SW480 (cell line): ENCODE data around the gene MAPK8IP3.
A peak's percentile ranks its signal among the peaks of the same experiment; 100 is the strongest.

Source experiments
- DNase-seq: peaks from one replicate; pipeline ENCODE4 v3.0.0-alpha.2; 2016; ENCODE audit warnings: low spot score

Gene MAPK8IP3

DNA sequence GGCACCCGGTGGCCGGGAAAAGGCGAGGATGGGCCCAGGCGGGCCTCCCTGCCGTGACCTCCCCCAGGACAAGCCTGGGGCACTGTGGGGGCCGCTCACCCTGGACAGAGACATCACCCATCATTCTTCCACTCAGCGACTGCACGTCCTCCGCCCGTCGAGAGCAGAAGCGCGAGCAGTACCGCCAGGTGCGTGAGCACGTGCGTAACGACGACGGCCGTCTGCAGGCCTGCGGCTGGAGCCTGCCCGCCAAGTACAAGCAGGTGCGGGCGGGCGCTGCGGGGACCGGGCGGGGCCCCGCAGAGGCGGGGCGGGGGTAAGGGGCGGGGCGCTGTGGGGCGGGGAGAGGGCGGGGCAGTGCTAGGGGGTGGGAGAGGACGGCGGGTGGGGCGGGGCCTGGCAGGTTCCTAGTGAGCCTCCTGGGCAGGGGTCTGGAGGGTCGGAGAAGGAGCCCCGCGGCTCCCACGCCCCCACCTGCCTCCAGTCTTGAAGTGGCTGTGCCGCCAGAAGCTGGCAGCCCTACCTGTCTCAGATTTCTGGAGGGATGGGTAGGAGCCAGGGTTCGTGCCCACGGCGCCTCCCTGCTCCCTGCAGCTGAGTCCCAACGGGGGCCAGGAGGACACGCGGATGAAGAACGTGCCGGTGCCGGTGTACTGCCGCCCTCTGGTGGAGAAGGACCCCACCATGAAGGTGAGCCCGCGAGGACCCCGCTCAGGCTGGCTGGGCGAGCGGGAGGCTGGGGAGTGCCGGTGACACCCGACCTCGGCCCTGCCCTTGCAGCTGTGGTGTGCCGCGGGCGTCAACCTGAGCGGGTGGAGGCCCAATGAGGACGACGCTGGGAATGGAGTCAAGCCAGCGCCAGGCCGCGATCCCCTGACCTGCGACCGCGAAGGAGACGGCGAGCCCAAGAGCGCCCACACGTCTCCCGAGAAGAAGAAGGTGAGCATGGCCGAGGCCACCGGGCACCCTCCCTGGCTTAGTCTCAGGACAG is 57.8 kb downstream of the MAPK8IP3 start:
- no peak for DNase-seq

DNA sequence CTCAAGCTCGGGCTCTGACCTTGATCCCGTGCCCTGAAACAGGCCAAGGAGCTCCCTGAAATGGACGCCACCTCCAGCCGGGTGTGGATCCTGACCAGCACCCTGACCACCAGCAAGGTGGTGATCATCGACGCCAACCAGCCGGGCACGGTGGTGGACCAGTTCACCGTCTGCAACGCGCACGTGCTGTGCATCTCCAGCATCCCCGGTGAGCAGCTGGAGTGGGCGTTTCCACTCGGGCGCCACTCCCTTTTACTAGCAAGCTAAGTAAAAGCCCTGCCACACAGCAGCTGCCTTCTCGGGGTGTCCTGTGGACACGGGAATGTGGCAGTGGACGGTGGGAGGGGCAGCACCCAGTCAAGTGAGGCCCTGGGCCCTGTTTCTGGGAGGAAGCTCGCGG is 59.0 kb downstream of the MAPK8IP3 start:
- no peak for DNase-seq

DNA sequence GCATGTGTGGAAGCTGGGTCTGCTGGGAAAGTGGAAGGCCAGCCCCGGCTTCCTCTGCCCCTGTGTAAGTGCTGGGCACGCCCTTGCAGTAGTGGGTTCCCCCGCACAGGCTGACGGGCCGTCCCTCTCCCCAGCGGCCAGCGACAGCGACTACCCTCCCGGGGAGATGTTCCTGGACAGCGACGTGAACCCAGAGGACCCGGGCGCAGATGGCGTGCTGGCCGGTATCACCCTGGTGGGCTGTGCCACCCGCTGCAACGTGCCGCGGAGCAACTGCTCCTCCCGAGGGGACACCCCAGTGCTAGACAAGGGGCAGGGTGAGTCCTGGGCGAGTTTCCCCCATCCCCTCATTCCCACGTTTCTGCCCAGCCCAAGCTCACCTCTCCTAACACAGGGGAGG is 59.8 kb downstream of the MAPK8IP3 start:
- DNase-seq: no peak

DNA sequence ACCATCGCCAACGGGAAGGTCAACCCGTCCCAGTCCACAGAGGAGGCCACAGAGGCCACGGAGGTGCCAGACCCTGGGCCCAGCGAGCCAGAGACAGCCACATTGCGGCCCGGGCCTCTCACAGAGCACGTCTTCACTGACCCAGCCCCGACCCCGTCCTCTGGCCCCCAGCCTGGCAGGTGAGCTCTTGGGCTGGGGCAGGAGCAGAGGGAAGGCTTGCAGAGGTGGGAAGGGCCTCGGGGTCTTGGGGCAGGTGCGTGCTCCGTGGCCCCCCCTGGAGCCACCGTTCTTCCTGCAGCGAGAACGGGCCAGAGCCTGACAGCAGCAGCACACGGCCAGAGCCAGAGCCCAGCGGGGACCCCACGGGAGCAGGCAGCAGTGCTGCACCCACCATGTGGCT is 60.2 kb downstream of the MAPK8IP3 start:
- DNase-seq: no peak

DNA sequence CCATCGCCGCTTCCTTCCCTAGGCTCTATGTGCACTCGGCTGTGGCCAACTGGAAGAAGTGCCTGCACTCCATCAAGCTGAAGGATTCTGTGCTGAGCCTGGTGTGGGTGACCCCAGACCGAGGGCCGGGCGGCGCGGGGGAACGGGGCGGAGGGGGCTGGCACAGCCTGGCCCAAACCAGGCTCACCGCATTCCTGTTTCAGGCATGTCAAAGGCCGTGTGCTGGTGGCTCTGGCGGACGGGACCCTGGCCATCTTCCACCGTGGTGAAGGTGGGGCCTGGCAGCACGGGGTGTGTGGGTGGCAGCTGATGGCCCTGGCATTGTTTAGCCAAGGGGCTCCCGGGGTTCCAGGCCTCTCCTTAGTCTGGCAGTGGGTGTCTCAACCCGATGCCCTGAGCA is 60.7 kb downstream of the MAPK8IP3 start:
- no peak for DNase-seq

DNA sequence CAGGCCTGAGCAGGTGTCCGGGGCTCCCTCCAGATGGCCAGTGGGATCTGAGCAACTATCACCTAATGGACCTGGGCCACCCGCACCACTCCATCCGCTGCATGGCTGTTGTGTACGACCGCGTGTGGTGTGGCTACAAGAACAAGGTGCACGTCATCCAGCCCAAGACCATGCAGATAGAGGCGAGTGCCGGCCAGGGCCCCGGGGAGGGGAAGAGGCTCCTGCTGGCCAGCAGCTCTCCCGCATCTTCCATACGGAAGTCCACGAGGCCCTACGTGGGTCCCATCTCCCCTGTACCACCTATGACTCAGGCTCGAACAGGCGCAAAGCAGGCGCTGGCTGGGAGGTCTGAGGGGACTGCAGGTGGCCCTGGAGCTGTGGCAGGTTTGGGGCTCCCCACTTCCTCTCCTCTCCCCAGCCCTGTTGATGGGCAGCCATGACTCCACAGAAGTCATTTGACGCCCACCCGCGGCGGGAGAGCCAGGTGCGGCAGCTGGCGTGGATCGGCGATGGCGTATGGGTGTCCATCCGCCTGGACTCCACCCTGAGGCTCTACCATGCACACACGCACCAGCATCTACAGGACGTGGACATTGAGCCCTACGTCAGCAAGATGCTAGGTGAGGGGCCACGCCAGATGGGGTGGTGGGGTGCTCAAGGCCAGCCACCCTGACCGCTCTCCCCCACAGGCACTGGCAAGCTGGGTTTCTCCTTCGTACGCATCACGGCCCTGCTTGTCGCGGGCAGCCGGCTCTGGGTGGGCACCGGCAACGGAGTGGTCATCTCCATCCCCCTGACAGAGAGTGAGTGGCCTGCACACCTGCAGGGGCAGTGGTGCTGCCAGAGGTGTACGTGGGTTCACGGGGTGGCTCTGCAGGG is 61.4 kb downstream of the MAPK8IP3 start:
- no peak for DNase-seq

DNA sequence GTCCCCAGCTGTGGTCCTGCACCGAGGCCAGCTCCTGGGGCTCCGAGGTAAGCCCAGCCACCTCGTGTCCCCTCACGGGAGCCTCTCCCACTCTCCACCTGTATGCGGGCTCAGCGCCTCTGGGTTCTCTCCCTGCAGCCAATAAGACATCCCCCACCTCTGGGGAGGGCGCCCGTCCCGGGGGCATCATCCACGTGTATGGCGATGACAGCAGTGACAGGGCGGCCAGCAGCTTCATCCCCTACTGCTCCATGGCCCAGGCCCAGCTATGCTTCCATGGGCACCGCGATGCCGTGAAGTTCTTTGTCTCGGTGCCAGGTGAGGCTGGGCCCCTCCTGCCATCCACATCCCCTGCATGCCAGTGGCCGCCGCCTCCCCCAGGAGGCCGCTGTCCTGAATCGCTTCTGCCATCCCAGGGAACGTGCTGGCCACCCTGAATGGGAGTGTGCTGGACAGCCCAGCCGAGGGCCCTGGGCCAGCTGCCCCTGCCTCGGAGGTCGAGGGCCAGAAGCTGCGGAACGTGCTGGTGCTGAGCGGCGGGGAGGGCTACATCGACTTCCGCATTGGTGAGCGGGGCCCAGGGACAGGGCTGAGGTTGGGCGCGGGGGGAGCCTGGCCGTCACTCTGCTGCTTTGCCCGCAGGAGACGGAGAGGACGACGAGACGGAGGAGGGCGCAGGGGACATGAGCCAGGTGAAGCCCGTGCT is 62.2 kb downstream of the MAPK8IP3 start:
- no peak for DNase-seq

DNA sequence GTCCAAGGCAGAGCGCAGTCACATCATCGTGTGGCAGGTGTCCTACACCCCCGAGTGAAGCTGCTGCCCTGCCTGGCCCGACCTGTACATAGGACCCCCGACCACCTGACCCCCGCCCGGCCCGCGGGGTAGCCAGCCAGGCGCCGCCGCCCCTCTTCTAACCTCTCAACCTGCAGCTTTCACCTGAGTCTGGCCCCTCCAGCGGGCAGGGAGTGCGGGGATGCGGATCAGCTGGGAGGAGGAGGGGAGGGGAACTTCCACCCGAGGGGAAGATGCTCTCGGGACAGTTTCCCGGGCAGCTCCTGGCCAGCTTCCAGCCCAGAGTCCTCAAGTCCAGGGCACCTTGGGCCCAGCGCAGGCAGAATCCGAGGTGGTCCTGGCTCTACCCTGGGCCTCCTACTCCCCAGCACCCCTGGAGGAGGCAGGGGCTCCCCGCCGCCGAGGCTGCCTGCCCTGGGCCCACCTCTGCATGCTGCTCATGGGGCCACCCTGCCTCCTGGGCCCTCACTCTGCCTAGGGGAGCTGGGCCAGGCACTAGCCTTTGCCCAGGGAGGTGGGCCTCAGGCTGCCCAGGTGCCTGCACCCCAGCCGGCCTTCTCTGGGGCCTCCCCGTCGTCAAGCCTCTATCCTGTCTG is 62.9 kb downstream of the MAPK8IP3 start:
- no peak for DNase-seq

DNA sequence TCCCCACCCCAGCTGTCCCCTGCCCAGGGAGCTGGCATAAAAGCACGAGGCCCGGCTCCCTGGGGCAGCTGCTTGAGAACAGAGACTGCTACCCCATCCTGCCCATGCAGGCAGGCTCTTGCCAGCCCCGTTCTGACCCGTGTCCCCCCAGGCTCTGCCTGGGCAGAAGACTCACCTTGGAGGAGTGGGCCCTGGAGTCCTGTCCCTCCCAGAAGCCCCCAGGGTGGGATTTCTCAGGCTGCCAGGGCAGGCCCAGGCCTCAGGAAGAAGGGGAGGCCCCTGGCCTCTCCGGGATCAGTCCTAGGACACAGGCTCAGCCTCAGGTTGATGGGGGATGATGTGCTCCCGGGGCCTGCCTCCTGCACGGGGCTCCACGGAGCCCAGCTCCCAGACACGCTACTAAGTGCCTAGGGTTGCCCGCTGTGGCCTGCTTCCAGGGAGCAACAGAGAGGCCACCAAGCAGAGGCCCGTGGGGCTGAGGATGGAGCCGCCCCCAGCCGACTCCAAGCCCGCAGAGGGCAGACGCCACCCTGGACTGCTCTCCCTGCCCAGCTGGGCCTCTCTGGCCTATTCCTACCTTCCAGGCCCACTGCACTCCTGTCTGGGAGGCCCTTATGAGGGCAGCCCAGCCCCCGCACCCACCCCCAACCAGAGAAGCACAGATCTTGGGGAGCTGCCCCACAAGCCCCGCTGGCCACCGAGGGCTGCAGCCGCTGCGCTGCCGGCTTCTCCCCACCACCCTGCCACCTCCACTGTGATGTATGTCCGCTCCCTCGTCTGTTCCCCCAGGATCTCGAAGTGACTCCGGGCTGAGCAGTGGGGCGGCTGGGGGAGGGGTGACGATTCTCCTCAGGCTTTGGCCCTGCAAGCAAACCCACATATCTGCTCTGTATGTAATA is 63.7 kb downstream of the MAPK8IP3 start:
- DNase-seq: no peak

DNA sequence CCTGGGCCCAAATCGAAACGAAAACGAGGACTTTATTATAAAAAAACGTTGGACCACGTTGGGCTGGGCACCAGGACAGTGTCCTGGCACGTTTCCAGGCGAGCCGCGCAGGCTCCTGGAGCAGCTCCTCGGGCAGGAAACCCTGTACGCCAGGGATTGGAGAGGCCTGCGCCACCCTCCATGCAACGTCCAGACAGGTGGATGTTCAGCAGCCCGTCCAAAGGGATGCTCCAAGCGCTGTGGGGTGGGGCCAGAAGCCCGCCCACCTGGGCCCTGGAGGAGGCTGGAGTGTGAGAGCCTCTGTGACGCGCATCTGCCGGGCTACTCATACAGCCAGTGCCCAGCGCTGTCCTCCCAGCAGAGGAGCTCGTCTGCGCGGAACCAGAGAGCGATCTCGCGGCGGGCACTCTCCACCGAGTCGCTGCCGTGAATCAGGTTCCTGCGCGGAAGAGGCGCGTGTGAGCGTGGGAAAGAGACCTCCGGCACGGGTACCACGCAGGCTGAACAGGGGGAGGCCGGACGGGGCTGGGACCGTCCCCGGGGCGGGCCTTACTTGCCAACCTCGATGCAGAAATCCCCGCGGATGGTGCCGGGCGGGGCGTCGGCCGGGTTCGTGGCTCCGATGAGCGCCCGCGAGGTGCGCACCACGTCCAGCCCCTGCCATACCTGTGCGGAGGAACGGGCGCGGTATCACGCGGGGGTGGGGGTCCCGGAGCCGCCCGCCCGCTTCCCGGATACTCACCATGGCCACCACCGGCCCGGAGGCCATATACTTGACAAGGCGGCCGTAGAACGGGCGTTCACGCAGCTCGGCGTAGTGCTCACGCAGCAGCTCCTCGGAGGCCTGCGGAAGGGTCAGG is 64.6 kb downstream of the MAPK8IP3 start:
- peak; percentile 52 for DNase-seq

DNA sequence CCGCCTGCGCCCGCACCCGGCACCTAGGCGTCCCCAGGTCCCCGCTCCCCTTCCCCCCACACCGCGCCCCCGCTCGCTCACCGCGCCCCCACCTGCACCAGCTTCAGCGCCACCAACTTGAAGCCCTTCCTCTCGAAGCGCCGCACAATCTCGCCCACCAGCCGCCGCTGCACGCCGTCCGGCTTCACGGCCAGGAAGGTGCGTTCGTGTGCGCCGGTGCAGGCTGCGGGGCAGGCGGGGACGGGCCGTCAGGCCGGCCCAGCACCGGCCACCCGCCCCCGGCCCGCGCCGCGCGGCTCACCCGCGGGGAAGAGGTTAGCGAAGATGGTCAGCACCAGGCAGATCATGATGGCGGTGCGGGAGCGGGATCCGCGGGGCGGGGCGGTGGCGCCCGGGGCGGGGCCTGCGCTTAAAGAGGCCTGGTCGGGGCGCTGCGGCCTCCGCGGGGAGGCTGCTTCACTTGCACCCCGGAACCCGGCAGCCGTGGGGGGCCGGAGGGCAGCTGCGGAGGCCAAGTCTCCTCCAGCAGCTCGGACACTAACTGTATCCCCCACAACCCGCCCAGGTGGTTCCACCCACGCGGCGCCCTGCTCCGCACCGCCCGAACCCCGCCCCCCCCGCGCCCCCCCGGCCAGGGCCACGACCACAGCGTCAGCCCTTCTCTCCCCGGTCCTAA is 65.3 kb downstream of the MAPK8IP3 start, which contains the start of gene NME3:
NME3 (minus strand) TSS at position 356 of the 676 bp plus-strand sequence; CDS start at position 347, 9 bp downstream.
- DNase-seq: peak; percentile 49

DNA sequence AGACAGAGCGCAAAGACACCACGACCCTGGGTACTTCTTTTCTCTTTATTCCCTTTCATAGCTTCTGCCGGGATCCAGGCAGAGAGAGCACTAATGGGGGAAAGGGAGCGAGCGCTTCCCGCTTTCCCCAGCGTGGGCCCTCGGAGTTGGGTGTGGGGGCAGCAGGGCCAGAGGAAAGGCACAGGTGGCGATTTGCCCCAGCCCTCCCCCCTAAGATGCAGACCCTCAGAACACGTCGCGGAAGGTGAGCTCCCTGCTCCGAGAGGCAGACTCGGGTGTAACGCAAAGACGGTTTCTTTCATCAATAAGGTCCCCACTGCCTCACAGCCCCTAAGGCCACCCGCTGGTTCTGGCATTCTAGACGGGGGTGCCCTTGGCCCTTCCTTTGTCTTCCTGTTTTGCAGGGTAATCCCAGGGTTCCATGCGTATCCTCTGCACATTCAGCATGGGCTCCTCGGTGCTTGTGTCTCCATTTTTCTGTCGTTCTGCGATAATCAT is 65.9 kb downstream of the MAPK8IP3 start:
- peak; percentile 44 for DNase-seq

DNA sequence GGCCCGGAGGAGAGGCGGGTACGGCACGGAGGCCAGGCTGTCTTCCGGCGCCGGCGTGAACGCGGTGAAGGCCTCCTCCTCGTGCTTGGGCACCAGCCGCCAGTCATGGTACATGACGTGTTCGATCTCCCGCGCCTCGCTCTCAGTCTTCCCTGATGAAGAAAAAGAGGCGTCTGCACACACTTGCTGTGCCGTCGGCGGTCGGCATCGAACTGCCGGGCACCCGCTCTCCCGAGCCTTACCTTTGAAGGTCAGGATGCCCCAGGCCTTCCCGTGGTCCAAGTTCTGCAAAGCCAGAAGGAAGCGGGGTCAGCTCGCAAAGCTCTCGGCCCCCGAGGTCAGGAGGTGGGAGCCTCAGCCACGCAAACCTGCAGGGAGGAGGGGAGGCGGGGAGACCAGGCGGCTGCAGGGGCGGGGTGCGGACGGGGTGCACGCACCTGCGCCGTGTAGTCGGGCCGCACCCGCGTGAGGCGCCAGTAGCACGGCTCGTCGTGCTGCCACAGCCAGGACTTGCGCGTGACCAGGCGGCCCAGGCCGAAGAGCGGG is 66.4 kb downstream of the MAPK8IP3 start, which contains the start of gene EME2:
EME2 (plus strand) TSS at position 449 of the 546 bp plus-strand sequence. CDS start 418 bp downstream, outside the sequence.
- peak; percentile 33 for DNase-seq

DNA sequence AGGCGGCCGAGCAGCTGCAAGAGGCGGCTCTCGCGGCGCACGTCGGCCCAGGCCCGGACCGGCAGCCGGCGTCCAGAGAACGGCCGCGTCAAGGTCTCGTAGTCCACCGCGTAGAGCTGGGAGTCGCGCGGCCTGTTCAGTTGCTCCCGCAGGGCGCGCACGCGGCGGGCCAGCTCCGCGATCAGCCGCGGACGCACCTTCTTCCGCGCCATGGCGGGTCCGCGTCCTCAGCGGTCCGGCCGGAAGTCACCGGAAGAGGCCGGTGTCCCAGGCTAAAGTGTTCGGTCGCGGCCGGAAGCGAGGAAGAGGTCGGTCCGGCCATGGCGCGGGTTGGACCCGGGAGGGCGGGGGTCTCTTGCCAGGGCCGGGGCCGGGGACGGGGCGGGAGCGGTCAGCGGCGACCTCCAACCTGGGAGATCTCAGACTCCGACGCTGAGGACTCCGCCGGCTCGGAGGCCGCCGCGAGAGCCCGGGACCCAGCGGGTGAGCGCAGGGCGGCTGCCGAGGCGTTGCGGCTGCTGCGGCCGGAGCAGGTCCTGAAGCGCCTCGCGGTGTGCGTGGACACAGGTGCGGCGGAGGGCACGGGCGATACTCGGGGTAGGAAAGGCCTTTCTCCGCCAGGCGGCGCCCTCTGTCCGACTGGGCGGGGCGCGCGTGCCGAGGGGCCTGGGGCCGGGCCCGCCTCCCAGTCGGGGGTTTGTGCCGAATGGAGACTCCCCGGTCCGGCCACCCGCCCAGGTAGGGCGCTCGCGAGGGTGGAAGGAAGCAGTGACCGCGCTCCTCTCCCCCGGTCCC is 67.1 kb downstream of the MAPK8IP3 start, which contains the start of gene MRPS34:
MRPS34 (minus strand) TSS at position 227 of the 795 bp plus-strand sequence; CDS start at position 212, 15 bp downstream.
- DNase-seq: peak; percentile 80

DNA sequence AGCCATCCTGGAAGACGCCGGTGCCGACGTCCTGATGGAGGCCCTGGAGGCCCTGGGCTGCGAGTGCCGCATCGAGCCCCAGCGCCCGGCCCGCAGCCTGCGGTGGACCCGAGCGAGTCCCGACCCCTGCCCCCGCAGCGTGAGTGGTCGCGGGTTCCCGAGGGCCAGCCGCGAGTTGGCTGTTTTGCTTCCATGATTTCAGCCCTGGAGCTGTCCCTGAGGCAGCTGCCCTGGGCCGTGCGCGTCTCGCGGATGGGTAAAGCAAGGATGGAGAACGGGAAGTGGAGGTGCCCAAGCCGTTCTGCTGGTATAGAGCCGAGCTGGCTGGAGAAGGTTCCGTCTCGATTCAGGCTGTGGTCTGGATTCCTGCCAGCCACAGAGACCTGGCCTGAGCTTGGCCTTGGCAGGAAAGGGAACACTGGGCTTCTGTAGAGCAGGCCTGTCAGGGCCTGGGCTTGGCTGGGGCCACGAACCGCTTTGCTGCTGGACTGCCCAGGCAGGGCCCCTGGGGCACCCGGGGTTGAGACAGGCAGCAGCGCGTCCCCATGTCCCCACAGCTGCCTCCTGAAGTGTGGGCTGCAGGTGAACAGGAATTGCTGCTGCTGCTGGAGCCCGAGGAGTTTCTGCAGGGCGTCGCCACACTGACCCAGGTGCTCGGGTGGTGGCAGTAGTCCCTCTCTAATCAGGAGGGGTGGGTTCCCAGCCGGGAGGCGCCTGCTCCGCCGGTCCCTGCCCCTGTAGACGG is 67.9 kb downstream of the MAPK8IP3 start:
- no peak for DNase-seq

DNA sequence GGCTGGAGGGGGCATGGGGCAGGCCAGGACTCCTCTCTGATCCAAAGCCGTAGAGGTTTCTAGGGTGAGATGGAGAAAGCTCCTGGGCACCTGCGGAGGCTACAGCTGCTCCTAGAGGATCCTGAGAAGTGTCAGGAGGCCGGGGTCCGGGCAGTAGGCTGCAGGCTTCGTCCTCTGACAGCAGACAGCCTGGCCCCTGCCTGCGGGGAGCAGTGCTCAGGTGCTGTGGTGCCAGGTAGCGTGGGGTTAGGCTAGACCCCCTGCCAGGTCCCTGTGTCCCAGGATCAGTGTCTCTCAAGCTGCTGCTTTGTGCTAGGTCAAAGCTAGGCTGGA is 68.4 kb downstream of the MAPK8IP3 start:
- no peak for DNase-seq
